Karpas-422 (cell line): ENCODE data around the gene WDHD1. TPM values are rescaled to one million over a fixed set of nuclear protein-coding genes. Genes with fewer than 3 reads are reported as not detected.
"Not testable (repeated sequence)": the region's sequence is repeated elsewhere in the genome, so short reads cannot be mapped to it uniquely, and the experiment has no call there.

Source experiments
- DNase-seq: peaks from one replicate; pipeline ENCODE4 v3.0.0-alpha.2; 2015
- H2AFZ ChIP-seq: fragments of 200-600 bp; sonication (generic); 2 replicates; pipeline ENCODE4 v1.6.1; 2014; ENCODE audit warnings: antibody characterized with exemption, low read length, mixed read lengths
- H3K27ac ChIP-seq: fragments of 200-600 bp; sonication (generic); 2 replicates; pipeline ENCODE4 v1.5.1; 2014; ENCODE audit warnings: mild to moderate bottlenecking, low read length, moderate library complexity
- H3K27me3 ChIP-seq: fragments of 200-600 bp; sonication (generic); 2 replicates; pipeline ENCODE4 v1.6.1; 2014; ENCODE audit warnings: low read length, mixed read lengths
- H3K36me3 ChIP-seq: fragments of 200-600 bp; sonication (generic); 2 replicates; pipeline ENCODE4 v1.6.1; 2014; ENCODE audit warnings: low read length, mixed read lengths; ENCODE audit not compliant: insufficient read depth
- H3K4me1 ChIP-seq: fragments of 200-600 bp; sonication (generic); 2 replicates; pipeline ENCODE4 v1.6.1; 2014; ENCODE audit warnings: mild to moderate bottlenecking, low read length, mixed read lengths
- H3K4me2 ChIP-seq: fragments of 200-600 bp; sonication (generic); 2 replicates; pipeline ENCODE4 v1.6.1; 2014; ENCODE audit warnings: low read length, low read depth, mild to moderate bottlenecking; ENCODE audit not compliant: poor library complexity, severe bottlenecking
- H3K4me3 ChIP-seq: fragments of 200-600 bp; sonication (generic); 2 replicates; pipeline ENCODE4 v1.5.1; 2014; ENCODE audit warnings: mild to moderate bottlenecking, antibody characterized with exemption, low read length, mixed read lengths
- H3K79me2 ChIP-seq: fragments of 200-600 bp; sonication (generic); 2 replicates; pipeline ENCODE4 v1.6.1; 2014; ENCODE audit warnings: mild to moderate bottlenecking, low read length, mixed read lengths
- H3K9ac ChIP-seq: fragments of 200-600 bp; sonication (generic); 2 replicates; pipeline ENCODE4 v1.6.0; 2014; ENCODE audit warnings: low read length
- H3K9me2 ChIP-seq: fragments of 200-600 bp; sonication (generic), shearing (Covaris generic); replicated peaks from 2 replicates; pipeline ENCODE4 v1.6.0; 2014; ENCODE audit warnings: mild to moderate bottlenecking, low read length, moderate library complexity; ENCODE audit not compliant: insufficient read depth
- H3K9me3 ChIP-seq: fragments of 300-700, 200-600 bp; sonication (generic); 2 replicates; pipeline ENCODE4 v1.6.1; 2014; ENCODE audit warnings: low read length, mixed read lengths
- H4K20me1 ChIP-seq: fragments of 200-600 bp; sonication (generic); 2 replicates; pipeline ENCODE4 v1.6.1; 2014; ENCODE audit warnings: mild to moderate bottlenecking, antibody characterized with exemption, low read length, low read depth; ENCODE audit not compliant: insufficient read depth
- total RNA-seq: library from RNA; depleted of rRNA; stranded (reverse); fragments of >200 nt; shearing (Covaris generic); gene quantifications from 2 replicates; pipeline ENCODE4 v1.2.3, GENCODE V29; 2014; ENCODE audit warnings: low replicate concordance

Gene WDHD1
- total RNA-seq, 1 experiment from 2014 or later: 31.2 TPM

GRCh38 chr14:54909817-54910558 lies 116.9 kb downstream of the WDHD1 start:
- Histone ChIP-seq H2AFZ (no peak overlapping the region), H3K4me3 (no peak overlapping the region), H3K9ac (no peak overlapping the region), H4K20me1 (no peaks in the 10 kb centered on the region), H3K4me2 (no peak overlapping the region), H3K27me3 (no peaks in the 10 kb centered on the region), H3K79me2 (no peaks in the 10 kb centered on the region), H3K9me3 (no peaks in the 10 kb centered on the region), H3K4me1 (no peaks in the 10 kb centered on the region), H3K9me2 (no peaks in the 10 kb centered on the region), H3K36me3 (no peaks in the 10 kb centered on the region), H3K27ac (no peak overlapping the region)
- no peak for DNase-seq

GRCh38 chr14:54908973-54909372 lies 117.9 kb downstream of the WDHD1 start:
- not testable (repeated sequence) for H3K36me3 ChIP-seq, H3K27me3 ChIP-seq, H3K9me2 ChIP-seq, H4K20me1 ChIP-seq, H3K9me3 ChIP-seq, H3K9ac ChIP-seq, H2AFZ ChIP-seq, H3K27ac ChIP-seq, DNase-seq, H3K79me2 ChIP-seq, H3K4me1 ChIP-seq, H3K4me2 ChIP-seq, H3K4me3 ChIP-seq

- no peak overlapping the region for H3K4me2 ChIP-seq
- peaks cover 5% of the 10 kb centered on the region for H3K4me1 ChIP-seq
- no peaks in the 10 kb centered on the region for H4K20me1 ChIP-seq
- H3K79me2 ChIP-seq: no peaks in the 10 kb centered on the region
- H3K9ac ChIP-seq: no peak overlapping the region
- no peak overlapping the region for H3K4me3 ChIP-seq
- H2AFZ ChIP-seq: no peak overlapping the region
- no peak overlapping the region for H3K27ac ChIP-seq
- H3K36me3 ChIP-seq: no peaks in the 10 kb centered on the region
- H3K9me2 ChIP-seq: no peaks in the 10 kb centered on the region
- DNase-seq: no peak
- H3K27me3 ChIP-seq: no peaks in the 10 kb centered on the region
- no peaks in the 10 kb centered on the region for H3K9me3 ChIP-seq
These were observed 118.7 kb downstream of the WDHD1 start for GRCh38 chr14:54908190-54908589.

GRCh38 chr14:54906075-54906474 lies 120.8 kb downstream of the WDHD1 start:
- H3K9ac ChIP-seq: no peak overlapping the region
- no peaks in the 10 kb centered on the region for H3K9me2 ChIP-seq
- H3K36me3 ChIP-seq: peaks cover 7% of the 10 kb centered on the region; the same call in 1 of the 2 replicates
- H3K27ac ChIP-seq: no peak overlapping the region
- peaks cover 15% of the 10 kb centered on the region for H3K79me2 ChIP-seq
- no peak overlapping the region for H3K4me3 ChIP-seq
- H3K4me1 ChIP-seq: peaks cover 6% of the 10 kb centered on the region
- no peaks in the 10 kb centered on the region for H3K27me3 ChIP-seq
- no peak for DNase-seq
- peaks cover 14% of the 10 kb centered on the region for H4K20me1 ChIP-seq
- H3K9me3 ChIP-seq: no peaks in the 10 kb centered on the region
- H3K4me2 ChIP-seq: no peak overlapping the region
- H2AFZ ChIP-seq: no peak overlapping the region

GRCh38 chr14:54902521-54903420 lies 124.1 kb downstream of the WDHD1 start, which contains the start of gene GCH1:
Gene GCH1 (minus strand): TSS chr14:54902826. CDS start chr14:54902663, 163 bp downstream.
- no peaks in the 10 kb centered on the region for H3K9me3 ChIP-seq
- H3K9me2 ChIP-seq: no peaks in the 10 kb centered on the region
- H3K36me3 ChIP-seq: peaks cover 23% of the 10 kb centered on the region
- peak within 1 kb of the TSS; percentile 95 for H3K4me2 ChIP-seq
- peaks cover 48% of the 10 kb centered on the region for H3K79me2 ChIP-seq
- peaks cover 34% of the 10 kb centered on the region for H4K20me1 ChIP-seq
- DNase-seq: peak; percentile 94
- H3K4me1 ChIP-seq: peaks cover 32% of the 10 kb centered on the region
- H3K4me3 ChIP-seq: peak within 1 kb of the TSS; percentile 99
- H2AFZ ChIP-seq: peak within 1 kb of the TSS; percentile 33; the same call in 1 of the 2 replicates
- H3K9ac ChIP-seq: peak within 1 kb of the TSS; percentile 95
- peak within 1 kb of the TSS; percentile 85 for H3K27ac ChIP-seq
- H3K27me3 ChIP-seq: no peaks in the 10 kb centered on the region

- H3K79me2 ChIP-seq: peaks cover 54% of the 10 kb centered on the region
- peak overlapping the region; percentile 85 for H3K27ac ChIP-seq
- peaks cover 36% of the 10 kb centered on the region for H3K4me1 ChIP-seq
- no peak overlapping the region for H2AFZ ChIP-seq
- H3K4me3 ChIP-seq: peak overlapping the region; percentile 99
- no peaks in the 10 kb centered on the region for H3K9me3 ChIP-seq
- H3K9ac ChIP-seq: peak overlapping the region; percentile 95
- peak; percentile 93 for DNase-seq
- H3K9me2 ChIP-seq: no peaks in the 10 kb centered on the region
- peak overlapping the region; percentile 95 for H3K4me2 ChIP-seq
- H4K20me1 ChIP-seq: peaks cover 39% of the 10 kb centered on the region
- H3K27me3 ChIP-seq: no peaks in the 10 kb centered on the region
- H3K36me3 ChIP-seq: peaks cover 27% of the 10 kb centered on the region
These were observed 124.8 kb downstream of the WDHD1 start for GRCh38 chr14:54902143-54902520.

- H2AFZ ChIP-seq: no peak overlapping the region
- H3K27ac ChIP-seq: peak overlapping the region; percentile 85
- peaks cover 36% of the 10 kb centered on the region for H3K4me1 ChIP-seq
- DNase-seq: peak; percentile 61
- peak overlapping the region; percentile 95 for H3K4me2 ChIP-seq
- no peaks in the 10 kb centered on the region for H3K27me3 ChIP-seq
- H3K9ac ChIP-seq: peak overlapping the region; percentile 95
- H3K36me3 ChIP-seq: peaks cover 27% of the 10 kb centered on the region
- H3K9me3 ChIP-seq: no peaks in the 10 kb centered on the region
- no peaks in the 10 kb centered on the region for H3K9me2 ChIP-seq
- peak overlapping the region; percentile 99 for H3K4me3 ChIP-seq
- H4K20me1 ChIP-seq: peaks cover 39% of the 10 kb centered on the region
- H3K79me2 ChIP-seq: peaks cover 60% of the 10 kb centered on the region
These were observed 125.3 kb downstream of the WDHD1 start for GRCh38 chr14:54901380-54902142.
